ENCODE measurements around the gene PTPRD. TPM values are rescaled to one million over a fixed set of nuclear protein-coding genes. Genes with fewer than 3 reads are reported as not detected.

PTPRD gene
- total and polyA plus RNA-seq, 10 donors: 0.08 to 11.7 (median 2.9) TPM

- DNase-seq: no peak
- no peaks in the 10 kb centered on the region for H3K27me3 ChIP-seq (replicated peaks in 1 of 7)
- no peak overlapping the region for H3K4me3 ChIP-seq
- H3K4me1 ChIP-seq: no peaks in the 10 kb centered on the region
- H3K36me3 ChIP-seq: no peaks in the 10 kb centered on the region
- intact Hi-C loops (cut with DNase I; ENCODE audit: low total_unique reads): no loop called here
- no peaks in the 10 kb centered on the region for H3K9me3 ChIP-seq
- WGBS, 5 donors: 7 to 19% (median 8%) methylated on average over 3 of the region's 3 CpGs
- no peak for TF ChIP-seq POLR2A (IDR thresholded peaks at IDR 0.05)
- no peak for TF ChIP-seq POLR2AphosphoS5 (IDR thresholded peaks at IDR 0.05)
- TF ChIP-seq, protein P1, sequence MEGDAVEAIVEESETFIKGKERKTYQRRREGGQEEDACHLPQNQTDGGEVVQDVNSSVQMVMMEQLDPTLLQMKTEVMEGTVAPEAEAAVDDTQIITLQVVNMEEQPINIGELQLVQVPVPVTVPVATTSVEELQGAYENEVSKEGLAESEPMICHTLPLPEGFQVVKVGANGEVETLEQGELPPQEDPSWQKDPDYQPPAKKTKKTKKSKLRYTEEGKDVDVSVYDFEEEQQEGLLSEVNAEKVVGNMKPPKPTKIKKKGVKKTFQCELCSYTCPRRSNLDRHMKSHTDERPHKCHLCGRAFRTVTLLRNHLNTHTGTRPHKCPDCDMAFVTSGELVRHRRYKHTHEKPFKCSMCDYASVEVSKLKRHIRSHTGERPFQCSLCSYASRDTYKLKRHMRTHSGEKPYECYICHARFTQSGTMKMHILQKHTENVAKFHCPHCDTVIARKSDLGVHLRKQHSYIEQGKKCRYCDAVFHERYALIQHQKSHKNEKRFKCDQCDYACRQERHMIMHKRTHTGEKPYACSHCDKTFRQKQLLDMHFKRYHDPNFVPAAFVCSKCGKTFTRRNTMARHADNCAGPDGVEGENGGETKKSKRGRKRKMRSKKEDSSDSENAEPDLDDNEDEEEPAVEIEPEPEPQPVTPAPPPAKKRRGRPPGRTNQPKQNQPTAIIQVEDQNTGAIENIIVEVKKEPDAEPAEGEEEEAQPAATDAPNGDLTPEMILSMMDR (IDR thresholded peaks at IDR 0.05 in 8 of 11, conservative IDR thresholded peaks at IDR 0.05 in 3 of 11): no peak
- H3K27ac ChIP-seq: no peak overlapping the region
Measured at GRCh38 chr9:9904041-9904440, 708.8 kb downstream of the PTPRD start.

GRCh38 chr9:9901624-9902023 is 711.2 kb downstream of the PTPRD start:
- WGBS, 5 donors: 47 to 60% (median 57%) methylated on average over 4 of the region's 4 CpGs
- H3K4me1 ChIP-seq: no peaks in the 10 kb centered on the region
- no peaks in the 10 kb centered on the region for H3K9me3 ChIP-seq
- intact Hi-C loops (cut with DNase I; ENCODE audit: low total_unique reads): no loop called here
- TF ChIP-seq POLR2A (IDR thresholded peaks at IDR 0.05) (no peak), POLR2AphosphoS5 (IDR thresholded peaks at IDR 0.05) (no peak)
- TF ChIP-seq, protein P1 (IDR thresholded peaks at IDR 0.05 in 8 of 11, conservative IDR thresholded peaks at IDR 0.05 in 3 of 11): no peak
- no peak overlapping the region for H3K4me3 ChIP-seq
- no peaks in the 10 kb centered on the region for H3K36me3 ChIP-seq
- H3K27ac ChIP-seq: no peak overlapping the region
- H3K27me3 ChIP-seq (replicated peaks in 1 of 7): no peaks in the 10 kb centered on the region
- DNase-seq: no peak

GRCh38 chr9:9893837-9894236 is 719.0 kb downstream of the PTPRD start:
- H3K4me3 ChIP-seq: no peak overlapping the region
- DNase-seq: no peak
- intact Hi-C loops (cut with DNase I; ENCODE audit: low total_unique reads): no loop called here
- TF ChIP-seq POLR2AphosphoS5 (IDR thresholded peaks at IDR 0.05) (no peak), POLR2A (IDR thresholded peaks at IDR 0.05) (no peak)
- TF ChIP-seq, protein P1 (IDR thresholded peaks at IDR 0.05 in 8 of 11, conservative IDR thresholded peaks at IDR 0.05 in 3 of 11): no peak
- no peaks in the 10 kb centered on the region for H3K36me3 ChIP-seq
- 39 to 59% (median 44%) methylated on average over 1 of the region's 1 CpG for WGBS, 5 donors
- H3K4me1 ChIP-seq: no peaks in the 10 kb centered on the region
- H3K27me3 ChIP-seq (replicated peaks in 1 of 7): no peaks in the 10 kb centered on the region
- peaks cover 0 to 13% (median 0%) of the 10 kb centered on the region in 8 donors for H3K9me3 ChIP-seq
- no peak overlapping the region for H3K27ac ChIP-seq

DNA sequence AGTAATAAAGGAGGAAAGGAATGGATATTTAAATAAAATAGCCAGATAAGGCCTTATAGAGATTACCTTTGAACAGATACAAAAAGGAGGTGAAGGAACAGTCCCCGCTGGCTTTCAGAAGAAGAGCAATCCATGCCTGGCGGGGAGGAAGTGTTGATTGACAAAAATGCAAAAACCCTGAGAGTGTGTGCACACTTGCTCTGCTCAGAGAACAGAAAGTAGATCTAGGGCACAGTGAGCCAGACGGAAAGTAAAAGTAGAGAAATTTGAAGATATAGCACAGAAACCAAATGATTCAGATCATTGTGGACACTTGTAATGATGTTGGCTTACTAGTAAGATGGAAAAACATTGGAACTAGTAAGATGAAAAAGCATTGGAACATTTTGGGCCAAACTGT is 720.6 kb downstream of the PTPRD start:
- H3K27ac ChIP-seq: no peak overlapping the region
- H3K36me3 ChIP-seq: no peaks in the 10 kb centered on the region
- H3K4me1 ChIP-seq: no peaks in the 10 kb centered on the region
- intact Hi-C loops (cut with DNase I; ENCODE audit: low total_unique reads): no loop called here
- DNase-seq: no peak
- no peak overlapping the region for H3K4me3 ChIP-seq
- H3K27me3 ChIP-seq (replicated peaks in 1 of 7): no peaks in the 10 kb centered on the region
- 80 to 92% (median 83%) methylated on average over 3 of the region's 3 CpGs for WGBS, 5 donors
- peaks cover 0 to 13% (median 0%) of the 10 kb centered on the region in 8 donors for H3K9me3 ChIP-seq
- TF ChIP-seq POLR2AphosphoS5 (IDR thresholded peaks at IDR 0.05): no peak
- TF ChIP-seq, protein P1 (IDR thresholded peaks at IDR 0.05 in 8 of 11, conservative IDR thresholded peaks at IDR 0.05 in 3 of 11): no peak
- TF ChIP-seq POLR2A (IDR thresholded peaks at IDR 0.05): no peak
